ENCODE results near the gene COL20A1. TPM values are rescaled to one million over a fixed set of nuclear protein-coding genes. Genes with fewer than 3 reads are reported as not detected.

COL20A1 gene
- total and polyA plus RNA-seq, 2 donors (not counting 1 experiment from before 2014, with no cell fraction given): not detected

- ChIA-PET CTCF (interaction anchor here (1.3 kb wide), 1 partner anchor 65 kb away, joined by 3 read pairs; no protein-coding TSS in a partner anchor), POLR2A (no interaction called here)
- Histone ChIP-seq H3K36me3 (replicated peaks in 1 of 2; ENCODE audit: control extremely low read depth in 1 of 2, control insufficient read depth in 1 of 2, extremely low read depth in 1 of 2, insufficient read depth in 2 of 2, low read length in 1 of 2) (no peaks in the 10 kb centered on the region), H3K4me3 (ENCODE audit: control extremely low read depth in 1 of 5, extremely low read depth in 1 of 5, insufficient read depth in 1 of 5, low read depth in 2 of 5, low read length in 4 of 5) (no peak overlapping the region), H3K79me2 (ENCODE audit: control insufficient read depth, insufficient read depth, low read length) (no peaks in the 10 kb centered on the region), H3K4me1 (ENCODE audit: control insufficient read depth in 2 of 2, insufficient read depth in 2 of 2, low read length in 2 of 2) (no peaks in the 10 kb centered on the region), H4K20me1 (ENCODE audit: control insufficient read depth, insufficient read depth, low read length, poor library complexity, severe bottlenecking) (no peaks in the 10 kb centered on the region), H3K27me3 (replicated peaks in 1 of 4; ENCODE audit: control extremely low read depth in 1 of 4, control insufficient read depth in 3 of 4, insufficient read depth in 4 of 4, low read length in 3 of 4) (peaks cover 0 to 4% (median 0%) of the 10 kb centered on the region in 4 experiments), H3K9me3 (ENCODE audit: control extremely low read depth in 1 of 3, control insufficient read depth in 2 of 3, insufficient read depth in 1 of 3, low read length in 2 of 3) (no peaks in the 10 kb centered on the region), H3K4me2 (replicated peaks; ENCODE audit: low read depth, low read length, poor library complexity, severe bottlenecking) (no peak overlapping the region), H3K27ac (ENCODE audit: low read length in 2 of 2) (no peak overlapping the region), H3K9ac (ENCODE audit: low read length) (no peak overlapping the region), H2AFZ (ENCODE audit: insufficient read depth, low read depth, low read length, poor library complexity, severe bottlenecking) (no peak overlapping the region)
- H3K27ac Mint-ChIP-seq: no peak overlapping the region
- 83% methylated on average over 7 of the region's 14 CpGs for WGBS (ENCODE audit: insufficient coverage)
- no peak overlapping the region for H3K4me3 Mint-ChIP-seq
- no peaks in the 10 kb centered on the region for H3K4me1 Mint-ChIP-seq
- ATAC-seq (ENCODE audit: low read depth) (no peak), DNase-seq (no peak)
- intact Hi-C loops (cut with micrococcal nuclease): no loop called here
- no peaks in the 10 kb centered on the region for H3K27me3 Mint-ChIP-seq
- H3K9me3 Mint-ChIP-seq (ENCODE audit: insufficient read depth): no peaks in the 10 kb centered on the region
- TF ChIP-seq, protein P1, sequence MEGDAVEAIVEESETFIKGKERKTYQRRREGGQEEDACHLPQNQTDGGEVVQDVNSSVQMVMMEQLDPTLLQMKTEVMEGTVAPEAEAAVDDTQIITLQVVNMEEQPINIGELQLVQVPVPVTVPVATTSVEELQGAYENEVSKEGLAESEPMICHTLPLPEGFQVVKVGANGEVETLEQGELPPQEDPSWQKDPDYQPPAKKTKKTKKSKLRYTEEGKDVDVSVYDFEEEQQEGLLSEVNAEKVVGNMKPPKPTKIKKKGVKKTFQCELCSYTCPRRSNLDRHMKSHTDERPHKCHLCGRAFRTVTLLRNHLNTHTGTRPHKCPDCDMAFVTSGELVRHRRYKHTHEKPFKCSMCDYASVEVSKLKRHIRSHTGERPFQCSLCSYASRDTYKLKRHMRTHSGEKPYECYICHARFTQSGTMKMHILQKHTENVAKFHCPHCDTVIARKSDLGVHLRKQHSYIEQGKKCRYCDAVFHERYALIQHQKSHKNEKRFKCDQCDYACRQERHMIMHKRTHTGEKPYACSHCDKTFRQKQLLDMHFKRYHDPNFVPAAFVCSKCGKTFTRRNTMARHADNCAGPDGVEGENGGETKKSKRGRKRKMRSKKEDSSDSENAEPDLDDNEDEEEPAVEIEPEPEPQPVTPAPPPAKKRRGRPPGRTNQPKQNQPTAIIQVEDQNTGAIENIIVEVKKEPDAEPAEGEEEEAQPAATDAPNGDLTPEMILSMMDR (IDR thresholded peaks at IDR 0.05): no peak
- no peak for TF ChIP-seq EZH2 (IDR thresholded peaks at IDR 0.05; ENCODE audit: borderline replicate concordance, insufficient read depth, low read depth, low read length, poor library complexity, severe bottlenecking)
These were observed 23.5 kb downstream of the COL20A1 start for GRCh38 chr20:63316502-63316921.

GRCh38 chr20:63317061-63317460, 24.1 kb downstream of the COL20A1 start:
- Histone ChIP-seq H3K9ac (ENCODE audit: low read length) (no peak overlapping the region), H2AFZ (ENCODE audit: insufficient read depth, low read depth, low read length, poor library complexity, severe bottlenecking) (no peak overlapping the region), H3K79me2 (ENCODE audit: control insufficient read depth, insufficient read depth, low read length) (no peaks in the 10 kb centered on the region), H4K20me1 (ENCODE audit: control insufficient read depth, insufficient read depth, low read length, poor library complexity, severe bottlenecking) (no peaks in the 10 kb centered on the region), H3K4me2 (replicated peaks; ENCODE audit: low read depth, low read length, poor library complexity, severe bottlenecking) (no peak overlapping the region), H3K36me3 (replicated peaks in 1 of 2; ENCODE audit: control extremely low read depth in 1 of 2, control insufficient read depth in 1 of 2, extremely low read depth in 1 of 2, insufficient read depth in 2 of 2, low read length in 1 of 2) (no peaks in the 10 kb centered on the region), H3K27ac (ENCODE audit: low read length in 2 of 2) (no peak overlapping the region), H3K4me1 (ENCODE audit: control insufficient read depth in 2 of 2, insufficient read depth in 2 of 2, low read length in 2 of 2) (no peaks in the 10 kb centered on the region), H3K27me3 (replicated peaks in 1 of 4; ENCODE audit: control extremely low read depth in 1 of 4, control insufficient read depth in 3 of 4, insufficient read depth in 4 of 4, low read length in 3 of 4) (peaks cover 0 to 4% (median 0%) of the 10 kb centered on the region in 4 experiments), H3K9me3 (ENCODE audit: control extremely low read depth in 1 of 3, control insufficient read depth in 2 of 3, insufficient read depth in 1 of 3, low read length in 2 of 3) (no peaks in the 10 kb centered on the region), H3K4me3 (ENCODE audit: control extremely low read depth in 1 of 5, extremely low read depth in 1 of 5, insufficient read depth in 1 of 5, low read depth in 2 of 5, low read length in 4 of 5) (no peak overlapping the region)
- no peaks in the 10 kb centered on the region for H3K9me3 Mint-ChIP-seq (ENCODE audit: insufficient read depth)
- DNase-seq (no peak), ATAC-seq (ENCODE audit: low read depth) (no peak)
- POLR2A ChIA-PET: no interaction called here
- no peak overlapping the region for H3K4me3 Mint-ChIP-seq
- H3K4me1 Mint-ChIP-seq: no peaks in the 10 kb centered on the region
- no peaks in the 10 kb centered on the region for H3K27me3 Mint-ChIP-seq
- no peak for TF ChIP-seq EZH2 (IDR thresholded peaks at IDR 0.05; ENCODE audit: borderline replicate concordance, insufficient read depth, low read depth, low read length, poor library complexity, severe bottlenecking)
- TF ChIP-seq, protein P1 (IDR thresholded peaks at IDR 0.05): no peak
- H3K27ac Mint-ChIP-seq: no peak overlapping the region
- WGBS (ENCODE audit: insufficient coverage): no CpG with 5 or more reads among the region's 6 CpGs
- intact Hi-C loops (cut with micrococcal nuclease): no loop called here
- CTCF ChIA-PET: interaction anchor here (1.3 kb wide), 1 partner anchor 65 kb away, joined by 3 read pairs; no protein-coding TSS in a partner anchor

All from B cell (primary cell).